Activated naive CD4-positive, alpha-beta T cell treated with anti-CD3 and anti-CD28 coated beads, Interleukin-2, amount 50 U/mL, for 72 hours (primary cell): Measurements from ENCODE around the gene E4F1. TPM values are rescaled to one million over a fixed set of nuclear protein-coding genes. Genes with fewer than 3 reads are reported as not detected.
"Not testable (repeated sequence)": the region's sequence is repeated elsewhere in the genome, so short reads cannot be mapped to it uniquely, and the experiment has no call there.

Experiments used
- ATAC-seq, 2 donors: fragments of 150-1000 bp; cut with Tn5 transposase; 2 replicates each; pipeline ENCODE4 v1.10.0; 2021; ENCODE audit warnings: mild to moderate bottlenecking in 2 of 2, moderate library complexity in 2 of 2
- DNase-seq, 2 donors: peaks; one replicate each; pipeline ENCODE4 v3.0.0; 2021 to 2022; ENCODE audit warnings: low spot score in 2 of 2
- H3K27ac Mint-ChIP-seq, 2 donors: one replicate each; pipeline ENCODE4 v1.8.0; 2022; ENCODE audit warnings: mild to moderate bottlenecking in 2 of 2, mixed read lengths in 2 of 2
- H3K36me3 Mint-ChIP-seq, 2 donors: one replicate each; pipeline ENCODE4 v1.8.0; 2022; ENCODE audit warnings: mixed read lengths in 2 of 2
- H3K9me3 Mint-ChIP-seq, 2 donors: one replicate each; pipeline ENCODE4 v1.8.0; 2022; ENCODE audit warnings: mixed read lengths in 2 of 2
- total RNA-seq, 2 donors: library from RNA; stranded (reverse); gene quantifications; one replicate each; pipeline ENCODE4 v1.2.3, GENCODE V29; 2022

E4F1 gene
- total RNA-seq, 2 donors from 2014 or later, result 19.0 to 22.5 TPM

DNA sequence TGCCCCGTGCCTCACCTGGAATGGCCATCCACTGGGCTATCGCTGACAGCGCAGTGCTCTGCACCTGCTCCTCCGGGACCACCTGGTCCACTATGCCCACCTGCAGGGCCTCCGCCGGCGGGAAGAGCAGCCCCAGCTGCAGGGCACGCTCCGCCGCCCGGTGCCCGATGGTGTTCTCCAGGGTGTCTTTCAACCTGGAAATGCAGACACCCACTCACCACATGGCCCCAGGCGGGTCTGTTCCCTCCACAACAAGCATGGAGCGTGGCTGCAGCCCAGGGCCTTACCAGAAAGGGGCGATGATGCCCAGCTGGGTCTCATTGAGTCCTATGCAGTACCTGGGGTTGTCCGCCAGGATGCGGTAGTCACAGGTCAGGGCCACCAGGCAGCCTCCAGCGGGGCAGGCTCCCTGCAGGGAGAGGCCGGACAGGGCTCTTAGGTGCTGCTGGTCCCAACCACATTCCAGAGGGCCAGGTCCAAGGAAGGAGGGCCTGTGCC is 19.7 kb downstream of the E4F1 start:
- DNase-seq (no peak), ATAC-seq (no peak)
- Mint-ChIP-seq H3K36me3 (peaks cover 0 to 4% of the 10 kb centered on the region in 2 donors), H3K9me3 (no peaks in the 10 kb centered on the region), H3K27ac (no peak overlapping the region)

DNA sequence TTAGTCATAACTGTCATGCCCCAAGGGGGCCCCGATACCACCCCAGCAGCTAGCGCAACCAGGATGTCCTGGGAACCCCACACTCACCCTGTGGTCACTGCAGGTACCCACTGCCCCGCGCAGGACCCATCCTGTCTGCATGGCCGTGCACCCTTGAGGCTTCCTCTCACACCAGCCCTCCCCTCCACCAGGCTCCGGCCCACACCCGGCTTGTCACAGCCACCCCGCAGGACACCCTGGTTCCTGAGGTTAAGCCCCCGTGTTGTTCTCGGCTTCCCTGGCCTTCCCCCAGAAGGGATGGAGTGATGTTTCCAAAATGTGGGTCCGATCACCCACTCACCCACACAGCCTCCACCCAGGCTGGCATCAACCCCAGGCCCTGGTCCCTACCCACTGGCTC is 20.4 kb downstream of the E4F1 start:
- DNase-seq (no peak), ATAC-seq (no peak)
- Mint-ChIP-seq H3K27ac (no peak overlapping the region), H3K36me3 (peaks cover 0 to 4% of the 10 kb centered on the region in 2 donors), H3K9me3 (no peaks in the 10 kb centered on the region)

DNA sequence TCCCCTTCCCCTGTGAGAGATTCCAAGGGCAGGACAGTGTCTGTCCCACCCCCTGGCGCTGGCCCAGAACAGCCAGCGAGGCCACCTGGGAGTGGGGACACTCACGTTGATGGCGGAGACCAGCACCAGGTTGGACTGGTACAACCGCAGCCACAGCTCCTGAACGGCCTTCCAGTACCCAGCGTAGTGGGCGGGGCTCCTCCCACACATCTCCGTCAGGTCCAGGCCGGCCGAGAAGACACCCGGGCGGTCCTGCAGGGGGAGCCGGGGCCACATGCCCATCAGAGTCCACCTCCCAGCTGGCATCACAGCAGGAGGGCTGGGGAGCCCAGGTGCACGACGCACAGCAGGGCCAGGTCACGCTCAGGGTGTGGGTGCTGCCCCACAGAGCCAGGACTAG is 20.9 kb downstream of the E4F1 start:
- Mint-ChIP-seq H3K36me3 (peaks cover 0 to 4% of the 10 kb centered on the region in 2 donors), H3K9me3 (no peaks in the 10 kb centered on the region), H3K27ac (no peak overlapping the region)
- no peak for ATAC-seq
- no peak for DNase-seq

DNA sequence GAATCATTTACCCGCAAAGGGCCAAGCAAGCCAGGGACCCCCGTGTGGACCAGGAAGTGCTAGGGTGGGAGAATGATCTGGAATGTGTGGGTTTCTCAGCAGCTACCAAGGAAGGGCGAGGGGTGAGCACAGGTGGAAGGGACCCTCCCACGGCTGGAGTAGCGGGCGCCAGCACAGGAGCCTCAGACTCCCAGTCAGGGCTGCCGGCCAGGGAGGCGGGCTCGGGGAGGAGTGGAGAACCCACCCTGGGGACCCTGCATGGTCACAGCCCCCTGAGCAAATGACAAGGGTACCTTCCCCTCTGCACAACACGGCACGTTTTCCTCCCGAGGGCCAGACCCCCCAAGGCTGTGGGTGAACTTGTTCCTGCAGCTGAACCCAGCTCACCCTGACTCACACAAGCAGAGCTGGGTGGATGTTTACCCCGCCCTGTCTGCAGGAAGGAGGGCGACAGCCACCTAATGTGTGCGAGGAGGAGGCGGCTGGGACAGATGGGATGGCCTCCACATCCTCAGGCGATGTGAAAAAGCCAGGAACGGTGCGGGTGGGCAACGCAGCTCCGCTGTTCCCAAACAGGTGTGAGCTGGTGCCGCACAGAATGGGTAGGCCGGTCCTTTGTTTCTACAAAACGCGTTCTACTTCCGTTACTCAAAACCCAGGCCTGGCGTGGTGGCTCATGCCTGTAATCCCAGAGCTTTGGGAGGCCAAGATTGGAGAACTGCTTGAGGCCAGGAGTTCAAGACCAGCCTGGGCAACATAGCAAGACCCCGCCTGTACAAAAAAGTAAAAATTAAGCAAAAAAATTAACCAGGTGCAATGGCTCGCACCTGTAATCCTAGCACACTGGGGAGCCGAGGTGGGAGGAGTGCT is 21.8 kb downstream of the E4F1 start:
- no peaks in the 10 kb centered on the region for H3K9me3 Mint-ChIP-seq
- ATAC-seq (no peak), DNase-seq (no peak)
- H3K27ac Mint-ChIP-seq, result peak overlapping the region in 1 of 2 donors; percentile 50
- peaks cover 0 to 4% of the 10 kb centered on the region in 2 donors for H3K36me3 Mint-ChIP-seq

DNA sequence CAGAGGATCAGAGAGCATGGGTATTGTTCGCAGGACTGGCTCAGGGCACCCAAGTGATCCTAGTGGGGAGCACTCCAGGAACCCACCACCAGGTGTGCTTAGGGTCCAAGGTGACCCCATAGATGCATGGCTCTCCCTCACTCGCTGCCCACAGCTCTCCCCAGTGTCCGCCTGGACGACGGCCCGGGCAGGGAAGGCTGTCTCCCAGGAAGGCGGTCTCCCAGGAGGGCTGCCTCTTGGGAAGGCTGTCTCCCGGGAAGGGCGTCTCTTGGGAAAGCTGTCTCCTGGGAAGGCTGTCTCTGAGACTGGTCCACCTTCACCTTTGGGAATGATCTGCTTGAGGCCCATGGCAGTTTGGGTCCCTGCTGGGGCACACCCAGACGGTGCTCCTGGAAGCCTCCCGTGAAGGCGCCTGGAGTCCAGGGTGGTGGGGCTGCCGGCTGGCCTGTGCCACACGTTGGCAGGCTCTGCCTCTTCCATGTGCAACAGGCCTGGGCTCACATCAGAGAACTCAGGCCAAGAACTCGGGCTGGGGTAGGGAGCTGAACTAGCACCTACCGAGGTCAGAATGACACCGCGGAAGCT is 23.0 kb downstream of the E4F1 start:
- DNase-seq (no peak), ATAC-seq (no peak)
- Mint-ChIP-seq H3K9me3 (no peaks in the 10 kb centered on the region), H3K36me3 (peaks cover 0 to 4% of the 10 kb centered on the region in 2 donors), H3K27ac (no peak overlapping the region)

DNA sequence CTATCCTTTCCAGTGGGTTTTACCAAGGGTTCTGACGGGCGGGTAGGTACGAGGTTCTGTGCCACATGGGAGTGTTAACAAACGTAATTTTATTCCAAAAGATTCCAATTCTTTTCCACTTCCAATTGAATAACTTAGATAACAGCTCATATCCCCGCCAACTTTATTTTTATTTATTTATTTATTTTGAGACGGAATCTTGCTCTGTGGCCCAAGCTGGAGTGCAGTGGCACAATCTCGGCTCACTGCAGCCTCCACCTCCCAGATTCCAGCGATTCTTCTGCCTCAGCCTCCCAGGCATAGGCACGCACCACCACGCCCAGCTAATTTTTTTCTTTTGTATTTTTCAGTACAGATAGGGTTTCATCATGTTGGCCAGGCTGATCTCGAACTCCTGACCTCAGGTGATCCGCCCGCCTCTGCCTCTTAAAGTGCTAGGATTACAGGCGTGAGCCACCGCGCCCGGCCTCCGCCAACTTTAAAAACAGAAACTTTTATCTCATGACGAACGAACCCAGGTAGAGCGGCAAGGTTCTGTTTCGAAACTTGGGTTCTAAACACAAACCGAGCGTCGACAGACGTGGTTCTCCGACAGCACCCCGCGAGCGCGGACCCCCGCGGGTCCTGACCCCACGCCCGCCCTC is 27.4 kb downstream of the E4F1 start:
- peak in 1 of 2 donors; percentile 17 for ATAC-seq
- H3K36me3 Mint-ChIP-seq, result peaks cover 7 to 11% of the 10 kb centered on the region in 2 donors
- peak in 1 of 2 donors; percentile 33 for DNase-seq
- no peaks in the 10 kb centered on the region for H3K9me3 Mint-ChIP-seq
- H3K27ac Mint-ChIP-seq, result peak overlapping the region; percentile 85 to 94

DNA sequence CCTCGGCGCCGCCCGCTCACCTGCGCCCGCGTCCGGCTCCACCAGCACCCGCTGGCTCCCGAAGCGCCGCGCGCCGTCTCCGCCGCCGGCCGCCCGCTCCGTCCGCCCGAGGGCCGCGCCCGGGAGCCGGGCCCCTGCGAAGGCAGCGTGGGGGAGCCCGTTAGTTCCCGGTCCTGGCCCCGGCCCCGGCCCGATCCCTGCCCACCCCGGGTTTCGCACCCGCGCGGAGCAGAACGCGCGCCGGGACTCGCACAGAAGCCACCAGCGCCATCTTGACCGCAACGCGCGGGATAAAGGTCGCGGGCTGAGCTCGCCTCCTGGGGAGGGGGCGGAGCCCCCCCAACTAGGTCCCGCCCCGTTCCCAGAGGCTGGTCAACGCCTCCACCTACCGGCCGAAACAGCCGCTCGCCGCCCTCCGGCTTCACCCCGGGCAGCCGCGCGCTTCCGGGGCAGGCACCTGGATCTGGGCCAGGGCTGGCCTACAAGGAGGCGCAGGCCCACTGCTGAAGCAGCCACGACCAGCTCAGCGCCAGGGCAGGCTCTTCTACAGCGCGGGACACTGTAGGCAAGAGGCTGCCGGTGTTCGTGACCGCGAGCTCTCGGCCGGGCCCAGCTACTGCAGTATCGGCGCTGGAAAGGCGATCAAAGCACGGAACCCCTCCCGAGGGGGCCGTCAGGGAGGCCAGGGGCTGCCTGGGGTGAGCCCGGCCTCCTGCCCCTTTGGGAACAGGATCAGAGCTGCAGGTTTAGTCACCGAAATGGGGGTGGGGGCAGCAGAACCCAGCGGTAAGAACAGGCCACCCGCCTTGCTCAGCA is 28.1 kb downstream of the E4F1 start, which contains the start of gene ECI1:
Gene ECI1 (minus strand): TSS at position 292 of the 816 bp plus-strand sequence. CDS start 21 bp downstream, at position 271.
- Mint-ChIP-seq H3K27ac (peak within 1 kb of the TSS; percentile 85 to 94), H3K9me3 (no peaks in the 10 kb centered on the region), H3K36me3 (peaks cover 11 to 19% of the 10 kb centered on the region in 2 donors)
- ATAC-seq (peak; percentile 87 to 94), DNase-seq (peak; percentile 82 to 95)

DNA sequence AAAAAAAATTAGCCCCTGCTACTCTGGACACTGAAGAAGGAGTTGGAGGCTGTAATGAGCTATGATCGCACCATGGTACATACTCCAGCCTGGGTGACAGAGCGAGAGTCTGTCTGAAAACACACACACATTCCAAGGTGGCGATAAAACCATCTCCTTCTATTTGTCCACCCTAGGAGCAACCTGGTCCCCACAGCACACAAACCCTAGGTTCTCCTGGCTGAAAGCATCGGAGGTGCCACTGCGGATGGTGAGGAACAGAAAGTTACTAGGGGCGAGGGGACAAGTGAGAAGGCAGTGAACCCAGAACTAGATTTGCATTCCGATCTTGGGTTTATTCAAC is 29.4 kb downstream of the E4F1 start:
- H3K36me3 Mint-ChIP-seq, result peaks cover 15 to 24% of the 10 kb centered on the region in 2 donors
- H3K27ac Mint-ChIP-seq, result peak overlapping the region; percentile 39 to 72
- ATAC-seq (no peak), DNase-seq (no peak)
- no peaks in the 10 kb centered on the region for H3K9me3 Mint-ChIP-seq

DNA sequence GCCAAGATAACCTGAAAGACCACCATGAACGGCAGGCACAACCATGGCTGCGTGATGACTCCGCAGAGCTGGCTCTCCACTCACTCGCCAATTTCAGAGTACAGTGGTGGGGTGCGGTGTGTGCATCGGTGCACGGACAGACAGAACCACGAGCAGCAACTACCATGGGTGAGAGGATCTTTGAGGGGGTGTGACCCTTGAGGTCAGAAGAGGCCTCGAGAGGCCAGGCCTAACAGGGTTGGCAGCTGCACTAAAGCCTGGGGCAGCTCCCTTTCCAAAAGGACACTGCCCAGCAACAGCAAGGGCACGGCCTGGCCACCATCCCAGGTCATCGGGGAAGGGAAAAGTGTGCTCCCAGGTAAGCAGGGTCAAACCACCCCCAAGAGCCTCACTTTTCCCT is 29.9 kb downstream of the E4F1 start:
- DNase-seq, result no peak
- peak overlapping the region; percentile 39 to 81 for H3K27ac Mint-ChIP-seq
- H3K36me3 Mint-ChIP-seq, result peaks cover 17 to 24% of the 10 kb centered on the region in 2 donors

DNA sequence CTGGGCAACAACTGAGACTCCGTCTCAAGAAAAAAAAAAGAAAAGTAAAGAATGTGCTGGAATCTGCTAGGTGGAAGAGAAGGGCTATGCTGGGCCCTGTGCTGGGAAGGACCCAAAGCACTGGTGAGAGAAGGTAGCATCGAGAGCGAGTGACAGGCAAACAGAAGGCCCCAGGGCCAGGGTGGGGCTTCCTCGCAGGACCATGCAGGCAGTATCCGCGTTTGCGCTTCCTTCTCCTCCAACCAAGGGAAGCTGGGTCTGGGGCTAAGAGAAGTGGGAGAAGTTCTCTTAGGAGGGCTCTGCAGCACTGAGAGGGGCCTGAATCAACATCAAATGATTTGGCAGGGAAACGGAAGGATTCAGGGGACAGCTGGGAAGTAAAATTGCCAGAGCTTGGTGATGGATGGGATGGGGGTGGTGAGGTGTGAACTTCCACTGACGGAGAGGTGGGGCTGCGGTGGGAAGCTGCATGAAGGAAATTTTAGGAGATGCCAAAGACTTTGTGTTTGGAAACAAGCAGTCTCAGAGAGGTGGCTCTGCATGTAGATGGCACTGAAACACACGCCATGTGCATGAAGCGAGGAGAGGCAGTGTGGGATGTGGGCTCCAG is 33.2 kb downstream of the E4F1 start:
- no peak for ATAC-seq
- no peaks in the 10 kb centered on the region for H3K9me3 Mint-ChIP-seq
- H3K36me3 Mint-ChIP-seq, result peaks cover 20 to 31% of the 10 kb centered on the region in 2 donors
- H3K27ac Mint-ChIP-seq, result peak overlapping the region; percentile 37 to 72
- DNase-seq, result no peak

More for the DNA sequence above, 29.9 kb downstream of the E4F1 start:
- no peak for ATAC-seq
- H3K9me3 Mint-ChIP-seq, result no peaks in the 10 kb centered on the region

DNA sequence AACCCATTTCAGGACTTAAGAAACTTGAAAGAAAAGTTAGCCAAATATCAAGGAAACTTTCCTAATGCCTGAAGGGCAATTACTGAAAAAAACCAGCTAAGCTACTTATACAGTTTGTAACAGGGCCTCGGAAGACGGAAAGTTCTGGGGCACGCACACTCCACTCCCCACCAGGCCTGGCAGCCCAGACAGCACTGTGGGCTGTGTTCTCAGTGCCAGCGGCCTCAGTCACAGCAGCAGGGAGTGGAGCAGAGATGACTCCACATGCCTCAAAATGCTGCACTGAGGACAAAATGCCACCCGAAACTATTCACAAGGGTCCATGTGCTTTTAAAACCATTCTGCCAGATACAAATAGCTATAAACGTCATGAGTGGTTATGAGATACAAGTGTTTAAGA is 34.3 kb downstream of the E4F1 start:
- DNase-seq, result no peak
- peak overlapping the region in 1 of 2 donors; percentile 44 for H3K27ac Mint-ChIP-seq
- peaks cover 29 to 40% of the 10 kb centered on the region in 2 donors for H3K36me3 Mint-ChIP-seq
- H3K9me3 Mint-ChIP-seq, result no peaks in the 10 kb centered on the region
- ATAC-seq, result no peak

DNA sequence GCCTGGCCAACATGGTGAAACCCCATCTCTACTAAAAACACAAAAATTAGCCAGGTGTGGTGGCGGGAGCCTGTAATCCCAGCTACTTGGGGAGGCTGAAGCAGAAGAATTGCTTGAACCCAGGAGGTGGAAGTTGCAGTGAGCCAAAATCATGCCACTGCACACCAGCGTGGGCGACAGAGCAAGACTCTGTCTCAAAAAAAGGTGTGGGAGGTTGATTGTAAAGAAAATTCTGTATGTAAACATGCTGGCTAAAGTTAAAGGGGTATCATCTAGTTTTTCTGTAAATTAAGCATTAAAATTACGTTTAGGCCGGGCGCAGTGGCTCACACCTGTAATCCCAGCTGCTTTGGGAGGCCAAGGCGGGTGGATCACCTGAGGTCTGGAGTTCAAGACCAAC is 35.1 kb downstream of the E4F1 start:
- ATAC-seq, H3K9me3 Mint-ChIP-seq, DNase-seq: not testable (repeated sequence)
- peak overlapping the region in 1 of 2 donors; percentile 77 for H3K27ac Mint-ChIP-seq
- H3K36me3 Mint-ChIP-seq, result peaks cover 26 to 37% of the 10 kb centered on the region in 2 donors

DNA sequence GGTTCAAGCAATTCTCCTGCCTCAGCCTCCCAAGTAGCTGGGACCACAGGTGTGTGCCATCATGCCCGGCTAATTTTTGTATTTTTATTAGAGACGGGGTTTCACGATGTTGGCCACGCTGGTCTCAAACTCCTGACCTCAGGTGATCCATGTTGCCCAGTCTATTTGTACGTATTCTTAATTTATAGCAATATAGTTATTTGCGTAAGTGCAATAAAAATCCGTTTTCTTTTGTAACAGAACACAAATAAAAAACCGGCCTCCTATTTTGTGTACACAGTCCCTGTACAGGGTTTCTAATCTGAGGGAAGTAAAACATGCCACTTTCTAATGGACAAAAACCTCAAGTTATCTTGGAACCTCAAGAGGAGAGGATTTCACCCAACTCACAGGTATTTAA is 36.9 kb downstream of the E4F1 start:
- H3K9me3 Mint-ChIP-seq, result no peaks in the 10 kb centered on the region
- ATAC-seq (no peak), DNase-seq (no peak)
- H3K27ac Mint-ChIP-seq, result peak overlapping the region in 1 of 2 donors; percentile 14
- peaks cover 35 to 46% of the 10 kb centered on the region in 2 donors for H3K36me3 Mint-ChIP-seq

DNA sequence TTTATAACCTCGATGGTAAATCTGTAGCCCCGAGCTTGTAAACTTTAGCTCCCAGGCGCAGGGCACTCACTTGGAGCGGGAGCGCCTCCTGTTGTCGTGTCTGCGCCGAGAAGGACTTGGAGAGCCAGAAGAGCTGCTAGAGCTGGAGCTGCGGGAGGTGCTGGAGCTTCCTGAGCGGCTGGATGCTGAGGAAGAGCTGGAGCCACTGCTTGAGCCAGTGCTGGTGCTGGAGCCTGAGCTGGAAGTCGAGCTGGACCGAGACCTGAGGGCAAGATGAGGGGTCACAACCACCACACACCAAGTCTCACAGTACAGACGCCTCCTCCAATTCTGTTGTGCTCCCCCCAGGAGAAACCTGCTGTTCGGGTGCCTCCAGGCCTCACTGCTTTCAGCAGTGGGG is 39.6 kb downstream of the E4F1 start:
- not testable (repeated sequence) for H3K9me3 Mint-ChIP-seq, DNase-seq, ATAC-seq
- Mint-ChIP-seq H3K36me3 (peaks cover 46 to 47% of the 10 kb centered on the region in 2 donors), H3K27ac (peak overlapping the region; percentile 34 to 73)

DNA sequence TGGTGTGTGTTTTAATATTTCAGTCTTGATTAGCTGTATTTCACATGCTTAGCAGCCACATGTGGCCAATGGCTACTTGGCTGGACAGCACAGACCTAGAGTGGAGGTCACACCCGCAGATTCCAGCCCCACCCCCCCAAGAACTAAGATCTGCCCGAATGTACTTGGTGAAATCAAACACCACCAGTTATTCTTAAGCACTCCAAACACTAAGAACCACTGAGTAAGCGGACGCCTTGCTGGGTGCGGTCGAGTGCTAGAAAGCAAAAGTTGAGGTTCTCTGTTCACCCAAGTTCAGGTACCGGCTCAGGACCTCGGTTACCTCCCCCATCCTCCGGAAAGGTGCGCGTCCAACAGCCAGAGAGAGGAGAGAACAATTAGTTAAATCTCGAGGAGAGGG is 43.5 kb downstream of the E4F1 start:
- H3K27ac Mint-ChIP-seq, result peak overlapping the region; percentile 97 to 99
- peaks cover 39 to 43% of the 10 kb centered on the region in 2 donors for H3K36me3 Mint-ChIP-seq
- H3K9me3 Mint-ChIP-seq, DNase-seq, ATAC-seq: not testable (repeated sequence)

DNA sequence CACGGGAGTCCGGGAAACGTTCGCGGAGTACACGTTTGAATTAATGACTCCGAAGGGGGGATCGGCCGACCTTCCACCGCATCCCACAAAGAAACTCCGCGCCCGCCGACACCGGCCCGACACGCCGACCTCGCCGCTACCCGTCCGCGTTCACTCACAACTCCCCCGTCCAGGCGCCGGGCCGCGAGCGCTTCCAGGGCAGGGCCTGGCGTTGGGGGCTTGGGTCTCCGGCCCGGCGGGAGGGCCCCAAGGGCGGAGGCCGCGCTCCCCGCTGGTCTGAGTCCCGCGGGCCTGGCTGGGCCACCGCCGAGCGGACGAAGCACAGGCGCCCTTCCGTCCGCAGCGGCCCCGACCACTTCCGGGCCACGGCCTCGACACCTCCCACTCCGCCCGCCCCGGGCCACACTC is 44.1 kb downstream of the E4F1 start:
- Mint-ChIP-seq H3K27ac (peak overlapping the region; percentile 99 to 100), H3K36me3 (peaks cover 33 to 37% of the 10 kb centered on the region in 2 donors)

More for the DNA sequence above, 44.1 kb downstream of the E4F1 start:
- peak; percentile 68 to 72 for ATAC-seq
- not testable (repeated sequence) for DNase-seq, H3K9me3 Mint-ChIP-seq
